ENCODE data around the gene MPIG6B.

- TF ChIP-seq CTCF (IDR thresholded peaks at IDR 0.05) (no peak), POLR2A (IDR thresholded peaks at IDR 0.05) (no peak), POLR2AphosphoS5 (IDR thresholded peaks at IDR 0.05) (no peak)
Measured at GRCh38 chr6:31740397-31741223, 17.4 kb downstream of the MPIG6B start.

Measured in upper lobe of left lung (tissue), 4 donors.